Progenitor cell of endocrine pancreas (in vitro differentiated cells): ENCODE results near the gene IDI2. TPM values are rescaled to one million over a fixed set of nuclear protein-coding genes. Genes with fewer than 3 reads are reported as not detected.

Experiments used
- DNase-seq: peaks from one replicate; pipeline ENCODE4 v3.0.0; 2021; ENCODE audit warnings: low spot score; ENCODE audit not compliant: unreplicated experiment
- H3K27ac Mint-ChIP-seq: 2 replicates; pipeline ENCODE4 v1.8.0; 2021; ENCODE audit warnings: mild to moderate bottlenecking, moderate library complexity, mixed read lengths
- H3K27me3 Mint-ChIP-seq: 2 replicates; pipeline ENCODE4 v1.8.0; 2021; ENCODE audit warnings: mixed read lengths
- H3K36me3 Mint-ChIP-seq: 2 replicates; pipeline ENCODE4 v1.8.0; 2022; ENCODE audit warnings: mixed read lengths; ENCODE audit not compliant: insufficient read depth
- H3K4me1 Mint-ChIP-seq: 2 replicates; pipeline ENCODE4 v1.8.0; 2021; ENCODE audit warnings: low read depth, mixed read lengths
- H3K4me3 Mint-ChIP-seq: 2 replicates; pipeline ENCODE4 v1.8.0; 2021; ENCODE audit warnings: low read depth, mild to moderate bottlenecking, moderate library complexity, mixed read lengths
- H3K9me3 Mint-ChIP-seq: 2 replicates; pipeline ENCODE4 v1.8.0; 2021; ENCODE audit warnings: low read depth, mixed read lengths
- CTCF ChIP-seq: fragments of 200-600 bp; sonication (generic); IDR thresholded peaks from one replicate; pipeline ENCODE4 v1.5.0; 2021; ENCODE audit warnings: antibody characterized with exemption, mild to moderate bottlenecking; ENCODE audit not compliant: unreplicated experiment
- total RNA-seq: library from RNA; stranded (reverse); gene quantifications from 2 replicates; pipeline ENCODE4 v1.2.1, GENCODE V29; 2021

Gene IDI2
- total RNA-seq, 1 donor from 2014 or later = not detected

DNA sequence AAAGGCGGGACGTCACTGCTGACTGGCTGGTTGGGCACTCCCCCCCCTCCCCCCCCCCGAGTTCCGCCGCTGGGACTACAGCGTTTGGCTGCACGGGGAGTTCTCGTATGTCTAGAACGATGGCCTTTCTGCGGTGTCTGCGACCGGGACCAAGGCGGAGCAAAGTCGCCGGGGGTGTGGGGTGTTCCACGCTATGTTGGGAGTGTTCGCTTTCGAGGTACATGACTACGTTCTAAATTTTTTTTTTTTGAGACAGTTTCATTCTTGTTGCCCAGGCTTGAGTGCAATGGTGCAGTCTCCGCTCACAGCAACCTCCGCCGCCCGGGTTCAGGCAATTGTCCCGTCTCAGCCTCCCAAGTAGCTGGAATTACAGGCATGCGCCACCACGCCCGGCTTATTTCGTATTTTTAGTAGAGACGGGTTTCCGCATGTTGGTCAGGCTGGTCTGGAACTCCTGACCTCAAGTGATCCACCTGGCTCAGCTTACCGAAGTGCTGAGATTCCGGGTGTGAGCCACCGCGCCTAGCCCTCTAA lies 23.8 kb upstream of the IDI2 start:
- no peak for DNase-seq
- Mint-ChIP-seq H3K4me1 (peaks cover 30% of the 10 kb centered on the region), H3K27me3 (no peaks in the 10 kb centered on the region), H3K4me3 (peak overlapping the region; percentile 91), H3K36me3 (peaks cover 11% of the 10 kb centered on the region), H3K27ac (peak overlapping the region; percentile 99), H3K9me3 (no peaks in the 10 kb centered on the region)
- TF ChIP-seq CTCF = no peak

GRCh38 chr10:1048732-1049424 lies 23.2 kb upstream of the IDI2 start, which contains the start of gene IDI1:
Gene IDI1 (minus strand): TSS chr10:1049119. CDS start chr10:1049003, 116 bp downstream.
- Mint-ChIP-seq H3K27me3 (no peaks in the 10 kb centered on the region), H3K4me3 (peak within 1 kb of the TSS; percentile 91), H3K9me3 (no peaks in the 10 kb centered on the region), H3K27ac (peak within 1 kb of the TSS; percentile 99), H3K36me3 (peaks cover 15% of the 10 kb centered on the region), H3K4me1 (peaks cover 34% of the 10 kb centered on the region)
- no peak for TF ChIP-seq CTCF
- peak; percentile 89 for DNase-seq

GRCh38 chr10:1048349-1048731 lies 22.7 kb upstream of the IDI2 start:
- peaks cover 18% of the 10 kb centered on the region for H3K36me3 Mint-ChIP-seq
- H3K27ac Mint-ChIP-seq = peak overlapping the region; percentile 99
- peak overlapping the region; percentile 91 for H3K4me3 Mint-ChIP-seq
- no peaks in the 10 kb centered on the region for H3K27me3 Mint-ChIP-seq
- peaks cover 34% of the 10 kb centered on the region for H3K4me1 Mint-ChIP-seq
- DNase-seq = no peak
- H3K9me3 Mint-ChIP-seq = no peaks in the 10 kb centered on the region
- no peak for TF ChIP-seq CTCF

DNA sequence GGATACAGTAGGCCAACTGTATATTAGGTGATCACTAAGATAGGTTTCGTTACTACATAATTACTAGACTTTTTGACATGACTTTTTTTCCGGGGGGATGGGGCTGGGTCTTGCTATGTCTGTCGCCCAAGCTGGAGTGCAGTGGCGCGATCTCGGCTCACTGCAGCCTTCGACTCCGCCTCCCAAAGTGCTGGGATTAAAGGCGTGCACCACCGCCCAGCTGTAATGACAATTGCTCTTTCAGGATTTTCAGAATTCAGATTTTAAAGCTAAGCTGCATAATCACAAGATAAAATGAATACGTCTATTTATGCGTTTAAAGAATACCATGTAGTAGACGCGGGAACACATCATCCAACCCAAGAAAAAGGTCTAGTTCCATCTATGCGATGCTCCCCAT lies 22.3 kb upstream of the IDI2 start:
- Mint-ChIP-seq H3K36me3 (peaks cover 19% of the 10 kb centered on the region), H3K27me3 (no peaks in the 10 kb centered on the region), H3K9me3 (no peaks in the 10 kb centered on the region), H3K27ac (peak overlapping the region; percentile 99), H3K4me3 (peak overlapping the region; percentile 91), H3K4me1 (peaks cover 34% of the 10 kb centered on the region)
- no peak for DNase-seq
- no peak for TF ChIP-seq CTCF

- Mint-ChIP-seq H3K9me3 (no peaks in the 10 kb centered on the region), H3K27me3 (no peaks in the 10 kb centered on the region), H3K4me1 (peaks cover 25% of the 10 kb centered on the region), H3K27ac (peak overlapping the region; percentile 45), H3K4me3 (peak overlapping the region; percentile 40), H3K36me3 (peaks cover 17% of the 10 kb centered on the region)
- no peak for TF ChIP-seq CTCF
- DNase-seq = no peak
These were observed 19.8 kb upstream of the IDI2 start for GRCh38 chr10:1045415-1045814.
